MV-4-11 (cell line): ENCODE measurements around the gene LPXN.

Experiments used
- DNase-seq: peaks from one replicate; lab custom pipeline; 2025; lab: John Stamatoyannopoulos, UW

Gene LPXN

DNA sequence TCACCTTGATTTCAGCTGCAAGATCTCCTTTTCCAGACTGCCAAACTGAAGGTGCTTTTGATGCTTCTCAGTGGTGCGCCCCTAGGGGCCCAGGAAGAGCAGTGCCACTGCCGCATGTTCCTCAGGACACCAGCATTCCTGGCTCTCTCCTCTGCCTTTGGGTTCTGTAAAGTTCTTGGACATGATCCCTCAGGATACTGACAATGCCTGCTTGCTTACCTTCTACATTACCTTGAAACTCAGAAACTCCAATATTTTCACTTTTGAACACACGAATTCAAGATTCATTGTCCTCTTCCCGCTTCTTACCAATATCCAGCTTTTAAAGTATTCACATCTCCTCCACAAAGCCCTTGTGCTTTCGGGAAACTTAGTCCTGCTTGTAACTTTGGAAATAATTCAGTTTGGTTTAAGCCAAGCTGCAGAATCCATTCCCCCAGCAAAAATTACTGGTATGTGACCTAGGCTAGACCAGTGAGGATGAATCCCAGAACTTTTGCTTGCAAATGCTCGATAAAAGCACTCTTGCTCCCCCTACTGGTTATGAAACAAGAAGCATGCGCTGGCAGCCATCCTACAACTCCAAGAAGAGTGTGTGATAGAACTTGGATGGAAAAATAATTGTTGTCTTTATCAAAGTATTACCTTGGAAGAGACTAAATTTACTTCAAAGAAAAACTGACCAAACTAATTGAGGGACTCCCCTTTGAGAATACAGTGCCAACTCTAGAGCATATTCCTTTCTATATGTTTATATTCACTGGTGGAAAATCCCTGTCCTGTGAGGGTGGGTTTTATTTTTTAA lies 51.2 kb downstream of the LPXN start:
- peak; percentile 70 for DNase-seq

GRCh38 chr11:58513747-58514367 lies 61.8 kb downstream of the LPXN start:
- peak; percentile 54 for DNase-seq

GRCh38 chr11:58511636-58512035 lies 64.0 kb downstream of the LPXN start:
- no peak for DNase-seq

DNA sequence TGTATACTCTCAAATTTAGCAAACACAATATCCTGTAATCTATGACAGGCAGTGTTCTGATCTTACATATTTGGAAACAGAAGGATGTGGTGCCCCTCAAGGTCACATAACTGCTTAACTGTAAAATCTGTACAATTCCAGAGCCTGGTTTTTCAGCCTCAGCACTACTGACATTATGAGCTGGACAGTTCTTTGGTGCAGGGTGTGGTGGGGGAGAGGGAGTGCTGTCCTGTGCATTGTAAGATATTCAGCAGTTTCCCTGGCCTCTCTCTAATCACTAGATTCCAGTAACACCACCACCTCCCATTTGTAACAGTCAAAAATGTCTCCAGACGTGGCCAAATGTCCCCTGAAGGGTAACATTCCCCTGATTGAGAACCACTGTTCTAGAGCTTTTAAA lies 65.9 kb downstream of the LPXN start:
- DNase-seq = no peak

DNA sequence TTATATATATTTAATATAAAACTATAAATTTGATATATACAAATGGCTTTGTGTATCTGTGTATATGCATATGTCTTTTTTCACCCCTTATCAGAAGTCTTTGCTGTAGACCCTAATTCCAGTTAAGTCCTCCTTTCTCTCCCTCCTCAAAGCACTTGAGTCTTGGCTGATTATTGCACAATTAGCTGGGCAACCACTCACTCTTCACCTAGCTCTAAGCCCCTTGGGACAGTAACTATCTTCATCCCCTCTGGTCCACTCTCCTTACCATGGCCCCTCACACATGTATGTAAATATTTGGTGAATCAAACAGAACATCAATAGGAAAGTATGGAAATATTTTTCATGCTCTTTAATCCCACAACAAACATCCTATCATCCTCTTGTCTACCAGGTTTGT lies 66.8 kb downstream of the LPXN start:
- no peak for DNase-seq

- DNase-seq = no peak
Measured at GRCh38 chr11:58508005-58508404, 67.7 kb downstream of the LPXN start, which contains the start of gene OR5B21. TSS of gene OR5B21 (minus strand) at chr11:58508105. CDS start at chr11:58508105, 0 bp downstream.

- DNase-seq = no peak
Measured at GRCh38 chr11:58507355-58507754, 68.3 kb downstream of the LPXN start.

DNA sequence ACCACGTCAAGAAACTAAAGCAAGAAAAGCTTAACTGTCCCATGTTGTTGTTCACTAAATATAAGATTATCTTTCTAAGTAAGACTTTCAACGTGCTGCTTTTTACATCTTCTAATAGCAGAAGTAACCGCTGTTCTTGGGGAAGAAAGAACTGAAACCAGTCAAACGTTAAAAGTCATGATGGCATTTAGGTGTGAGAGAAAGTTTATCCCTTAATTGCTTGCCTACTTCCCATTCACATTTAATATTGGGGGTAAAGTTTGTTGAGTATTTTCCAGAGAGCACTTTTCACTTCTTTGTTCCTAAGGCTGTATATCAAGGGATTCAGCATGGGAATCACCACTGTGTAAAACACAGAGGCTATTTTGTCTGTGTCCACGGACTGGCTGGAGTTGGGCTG lies 68.7 kb downstream of the LPXN start:
- peak; percentile 86 for DNase-seq

DNA sequence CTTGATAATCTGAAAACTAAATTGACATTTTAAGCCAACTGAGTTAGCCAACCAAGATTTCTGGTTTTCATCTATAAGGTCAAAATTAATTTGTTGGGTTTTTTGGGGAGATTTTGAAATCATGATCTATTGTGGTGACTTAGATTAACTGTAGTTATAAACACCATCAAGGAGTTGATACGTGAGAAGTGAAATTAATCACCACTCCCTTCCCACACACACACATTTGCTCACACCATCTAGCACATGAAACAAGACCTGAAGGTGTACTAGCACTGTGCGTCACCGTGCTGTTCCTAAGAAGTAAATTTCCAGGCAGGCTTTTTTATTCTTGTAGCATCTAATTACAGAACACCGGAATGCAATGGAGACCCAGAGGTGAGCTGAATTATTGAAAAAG lies 69.8 kb downstream of the LPXN start:
- DNase-seq = no peak

- DNase-seq = no peak
Measured at GRCh38 chr11:58504232-58504631, 71.4 kb downstream of the LPXN start.

DNA sequence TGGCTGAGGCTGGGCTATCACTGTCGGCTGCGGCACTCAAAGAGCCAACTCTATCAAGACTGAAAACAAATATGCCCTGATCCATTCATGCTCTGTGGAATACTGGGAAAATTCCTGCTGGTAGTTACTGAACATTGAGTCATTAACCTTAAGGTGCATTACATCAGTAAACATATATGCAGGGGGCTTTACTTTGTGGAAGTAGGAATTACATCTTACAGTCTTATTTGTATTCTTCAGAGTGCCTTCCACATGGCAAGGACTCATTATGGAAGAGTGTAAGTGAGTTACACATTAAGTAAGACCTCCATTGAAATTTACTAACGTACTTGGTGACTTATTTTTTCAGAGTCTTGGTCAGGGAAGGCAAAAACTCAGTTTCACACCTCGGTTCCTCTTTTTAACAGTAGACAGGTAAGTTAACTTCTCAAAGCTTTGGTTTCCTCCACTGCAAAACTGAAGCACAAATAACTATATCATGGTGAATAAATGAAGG lies 72.2 kb downstream of the LPXN start:
- DNase-seq = peak; percentile 10

GRCh38 chr11:58502004-58502403 lies 73.7 kb downstream of the LPXN start:
- no peak for DNase-seq

DNA sequence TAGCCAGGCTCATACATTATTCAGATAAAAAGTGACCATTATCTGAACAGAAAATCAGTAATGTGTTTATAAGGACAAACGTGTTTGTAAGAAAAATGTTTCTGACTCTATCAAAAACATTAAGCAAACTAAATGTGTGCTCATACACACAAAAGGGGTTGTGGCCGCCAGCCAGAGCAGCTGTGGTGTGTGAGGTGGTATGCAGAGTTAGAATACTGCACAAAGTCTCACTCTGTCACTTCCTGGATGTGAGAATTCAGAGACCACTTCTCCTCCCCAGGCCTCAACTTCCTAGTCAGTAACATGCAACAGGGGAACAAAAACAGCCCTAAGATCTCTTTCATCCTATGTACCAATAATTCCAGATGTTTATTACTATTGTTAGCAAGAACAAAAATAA lies 77.2 kb downstream of the LPXN start:
- DNase-seq = peak; percentile 85

- DNase-seq = no peak
Measured at GRCh38 chr11:58497951-58498350, 77.7 kb downstream of the LPXN start.

- DNase-seq = no peak
Measured at GRCh38 chr11:58495906-58496305, 79.8 kb downstream of the LPXN start.

DNA sequence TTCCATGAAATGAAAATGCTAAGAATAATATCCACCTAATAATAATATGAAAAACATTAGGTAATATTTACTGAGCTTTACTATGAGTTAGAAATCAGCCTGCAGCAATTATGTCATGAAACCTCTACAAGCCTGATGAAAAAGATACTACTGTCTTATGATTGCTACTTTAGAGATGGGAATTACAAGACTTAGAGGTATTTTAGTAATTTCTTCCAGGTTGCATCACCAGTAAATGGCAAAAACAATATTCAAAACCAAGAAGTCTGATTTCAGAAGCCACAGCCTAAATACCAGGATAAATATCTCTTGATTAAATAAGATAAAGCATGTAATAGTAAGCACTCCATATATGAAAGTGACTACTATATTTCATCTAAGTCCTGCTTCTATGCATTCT lies 81.6 kb downstream of the LPXN start:
- DNase-seq = no peak

DNA sequence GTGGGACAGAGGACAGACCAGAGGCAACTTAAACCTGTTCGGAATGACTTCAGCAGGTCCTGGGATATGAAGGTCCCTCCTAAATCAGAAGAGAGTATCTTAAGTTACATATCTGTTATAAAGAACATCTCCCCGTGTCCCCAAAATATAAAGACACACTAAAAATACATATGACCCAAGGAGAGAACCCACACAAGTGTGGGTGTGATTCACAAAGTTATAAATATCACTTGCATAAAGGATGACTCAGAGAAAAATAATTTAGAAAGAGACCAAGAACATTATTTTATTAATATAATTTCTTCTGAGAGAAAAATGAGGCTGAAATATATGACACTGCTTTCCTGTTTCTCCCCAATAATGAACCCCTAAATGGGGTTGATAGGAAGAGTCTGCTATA lies 82.0 kb downstream of the LPXN start:
- peak; percentile 31 for DNase-seq

GRCh38 chr11:58490827-58491226 lies 84.8 kb downstream of the LPXN start:
- no peak for DNase-seq

- no peak for DNase-seq
Measured at GRCh38 chr11:58487170-58487569, 88.5 kb downstream of the LPXN start.

DNA sequence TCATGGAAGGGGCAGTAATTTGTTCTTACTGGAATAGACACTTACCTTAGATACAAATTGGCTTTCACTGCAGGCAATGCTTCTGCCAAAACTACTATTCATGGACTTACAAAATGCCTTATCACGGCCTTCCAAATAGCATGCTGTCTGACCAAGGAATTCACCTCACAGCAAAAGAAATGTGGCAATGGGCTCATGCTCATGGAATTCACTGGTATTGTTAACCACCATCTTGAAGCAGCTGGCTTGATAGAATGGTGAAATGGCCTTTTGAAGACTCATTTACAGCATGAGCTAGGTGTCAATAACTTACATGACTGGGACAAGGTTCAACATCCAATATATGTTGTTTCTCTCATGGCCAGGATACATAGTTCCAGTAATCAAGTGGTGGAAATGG lies 89.7 kb downstream of the LPXN start:
- DNase-seq = no peak
